ENCODE data around the gene MXD3.
"Not testable (repeated sequence)": the region's sequence is repeated elsewhere in the genome, so short reads cannot be mapped to it uniquely, and the experiment has no call there.

MXD3 gene

GRCh38 chr5:177311723-177312648 is at the start of gene MXD3:
TSS of gene MXD3 (minus strand) at chr5:177311898. CDS start at chr5:177311830, 68 bp downstream.
- peak; percentile 98 for DNase-seq (ENCODE audit: low read depth)
- TF ChIP-seq MYC (IDR thresholded peaks at IDR 0.05; ENCODE audit: low read depth, low read length) (peak; percentile 96), POLR2A (IDR thresholded peaks at IDR 0.05; ENCODE audit: extremely low read depth, insufficient read length) (peak; percentile 31), CTCF (IDR thresholded peaks at IDR 0.05; ENCODE audit: low read depth, low read length) (no peak), MAX (IDR thresholded peaks at IDR 0.05; ENCODE audit: low read depth, low read length) (peak; percentile 99)
- peak within 1 kb of the TSS; percentile 74 for H3K4me3 ChIP-seq (ENCODE audit: low read depth, low read length)

- H3K4me3 ChIP-seq (ENCODE audit: low read depth, low read length); DNase-seq (ENCODE audit: low read depth): not testable (repeated sequence)
These were observed 49.0 kb upstream of the MXD3 start for GRCh38 chr5:177360740-177361139.

- TF ChIP-seq MAX (IDR thresholded peaks at IDR 0.05; ENCODE audit: low read depth, low read length) (no peak), POLR2A (IDR thresholded peaks at IDR 0.05; ENCODE audit: extremely low read depth, insufficient read length) (no peak), MYC (IDR thresholded peaks at IDR 0.05; ENCODE audit: low read depth, low read length) (no peak), CTCF (IDR thresholded peaks at IDR 0.05; ENCODE audit: low read depth, low read length) (no peak)
- DNase-seq (ENCODE audit: low read depth): no peak
- no peak overlapping the region for H3K4me3 ChIP-seq (ENCODE audit: low read depth, low read length)
These were observed 48.2 kb upstream of the MXD3 start for GRCh38 chr5:177359860-177360259.

GRCh38 chr5:177359451-177359851 is 47.8 kb upstream of the MXD3 start:
- DNase-seq (ENCODE audit: low read depth): no peak
- no peak for TF ChIP-seq MYC (IDR thresholded peaks at IDR 0.05; ENCODE audit: low read depth, low read length)
- no peak for TF ChIP-seq CTCF (IDR thresholded peaks at IDR 0.05; ENCODE audit: low read depth, low read length)
- no peak for TF ChIP-seq MAX (IDR thresholded peaks at IDR 0.05; ENCODE audit: low read depth, low read length)
- no peak for TF ChIP-seq POLR2A (IDR thresholded peaks at IDR 0.05; ENCODE audit: extremely low read depth, insufficient read length)
- H3K4me3 ChIP-seq (ENCODE audit: low read depth, low read length): no peak overlapping the region

- TF ChIP-seq CTCF (IDR thresholded peaks at IDR 0.05; ENCODE audit: low read depth, low read length) (no peak), MYC (IDR thresholded peaks at IDR 0.05; ENCODE audit: low read depth, low read length) (no peak), MAX (IDR thresholded peaks at IDR 0.05; ENCODE audit: low read depth, low read length) (no peak), POLR2A (IDR thresholded peaks at IDR 0.05; ENCODE audit: extremely low read depth, insufficient read length) (no peak)
- no peak for DNase-seq (ENCODE audit: low read depth)
- H3K4me3 ChIP-seq (ENCODE audit: low read depth, low read length): peak overlapping the region; percentile 81
These were observed 46.7 kb upstream of the MXD3 start for GRCh38 chr5:177358370-177358819.

GRCh38 chr5:177357459-177358351 is 46.0 kb upstream of the MXD3 start, which contains the start of gene RGS14:
TSS of gene RGS14 (plus strand) at chr5:177357924. CDS start at chr5:177358025, 101 bp downstream.
- H3K4me3 ChIP-seq (ENCODE audit: low read depth, low read length): peak within 1 kb of the TSS; percentile 81
- DNase-seq (ENCODE audit: low read depth): peak; percentile 91
- TF ChIP-seq MAX (IDR thresholded peaks at IDR 0.05; ENCODE audit: low read depth, low read length): peak; percentile 61
- TF ChIP-seq POLR2A (IDR thresholded peaks at IDR 0.05; ENCODE audit: extremely low read depth, insufficient read length): peak; percentile 59
- TF ChIP-seq CTCF (IDR thresholded peaks at IDR 0.05; ENCODE audit: low read depth, low read length): no peak
- TF ChIP-seq MYC (IDR thresholded peaks at IDR 0.05; ENCODE audit: low read depth, low read length): peak; percentile 86
